HG03457 (cell line): ENCODE data around the gene CHORDC1.
A peak's percentile ranks its signal among the peaks of the same experiment; 100 is the strongest.
"Not testable (repeated sequence)": the region's sequence is repeated elsewhere in the genome, so short reads cannot be mapped to it uniquely, and the experiment has no call there.

Source experiments
- ATAC-seq: cut with Tn5 transposase; IDR thresholded peaks from one replicate; pipeline ENCODE4 v1.9.1; 2021; ENCODE audit warnings: moderate number of reproducible peaks; ENCODE audit not compliant: unreplicated experiment

Gene CHORDC1

DNA sequence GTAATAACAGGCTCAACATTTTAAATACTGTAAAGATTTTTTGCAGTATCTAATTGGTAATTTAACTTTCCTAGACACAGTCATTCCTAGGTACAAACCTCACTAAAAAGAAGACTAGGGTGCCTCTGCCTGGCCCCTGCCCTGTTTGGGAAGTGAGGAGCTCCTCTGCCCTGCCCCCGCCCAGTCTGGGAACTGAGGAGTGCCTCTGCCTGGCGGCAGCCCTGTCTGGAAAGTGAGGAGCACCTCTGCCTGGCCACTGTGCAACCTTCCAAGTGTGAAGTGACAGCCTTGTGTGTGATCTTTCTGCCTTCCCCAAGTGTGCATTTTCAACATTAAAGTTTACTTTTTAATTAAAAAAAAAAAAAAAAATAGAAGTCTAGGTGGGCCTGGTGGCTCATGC, 4.2 kb downstream of the CHORDC1 start:
- no peak for ATAC-seq

GRCh38 chr11:90216611-90217010, 6.2 kb downstream of the CHORDC1 start:
- ATAC-seq, result no peak

DNA sequence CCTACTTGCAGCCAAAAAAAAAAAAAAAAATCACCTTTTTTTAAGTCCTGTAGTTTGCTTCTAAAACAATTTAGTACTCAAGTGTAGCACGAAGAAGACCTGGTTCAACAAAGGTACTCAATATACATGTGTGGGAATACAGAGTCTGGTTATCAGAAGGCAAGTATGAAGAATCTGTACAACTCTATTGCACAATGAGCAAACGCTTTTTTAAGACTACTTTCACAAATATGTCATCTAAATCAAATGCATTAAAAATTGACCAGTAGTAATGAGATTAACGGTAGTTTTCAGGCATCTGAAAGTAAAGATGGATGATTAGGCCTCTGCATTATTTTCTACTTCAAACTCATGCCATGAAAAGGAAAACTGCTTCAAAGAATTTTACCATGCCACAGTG, 9.5 kb downstream of the CHORDC1 start:
- no peak for ATAC-seq

GRCh38 chr11:90208857-90209256, 14.0 kb downstream of the CHORDC1 start:
- no peak for ATAC-seq

- not testable (repeated sequence) for ATAC-seq
Measured at GRCh38 chr11:90207992-90208391, 14.9 kb downstream of the CHORDC1 start.

DNA sequence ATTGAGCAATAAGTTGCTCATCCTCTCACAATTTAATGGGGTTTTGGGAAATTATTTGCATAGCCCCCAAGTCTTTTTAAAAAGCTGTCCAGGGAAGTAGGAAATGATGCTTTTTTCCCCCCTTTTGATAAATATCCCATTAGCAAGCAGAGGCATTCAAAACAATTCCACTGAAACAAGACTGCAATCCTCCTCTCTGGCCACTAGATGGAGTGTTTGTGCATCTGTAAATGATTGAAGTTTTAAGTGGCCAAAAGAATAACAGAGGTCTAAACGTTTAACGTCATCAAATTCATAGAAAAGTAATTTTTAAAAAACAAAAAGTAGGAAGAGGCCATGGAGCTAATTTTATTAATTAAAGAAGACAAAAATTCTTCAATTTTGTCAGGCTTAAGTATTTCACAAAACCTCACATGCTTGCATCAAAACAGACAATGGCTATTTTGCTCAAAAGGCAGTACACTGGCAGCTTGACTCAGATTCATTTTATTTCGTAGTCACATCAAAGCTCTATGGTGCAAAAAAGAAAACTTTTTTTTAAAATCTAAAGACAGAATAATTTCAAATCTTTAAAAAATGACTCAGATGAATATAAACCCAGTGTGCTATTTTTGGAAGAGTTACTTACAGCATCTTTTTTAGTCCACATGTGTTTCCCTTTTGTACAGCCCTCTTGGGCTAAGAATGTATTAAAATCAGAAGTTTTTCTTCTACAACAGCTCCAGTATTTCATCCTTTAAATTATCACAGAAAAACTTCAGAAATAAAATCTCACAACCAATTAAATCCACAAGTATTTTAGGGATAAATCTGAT, 17.8 kb downstream of the CHORDC1 start:
- peak; percentile 60 for ATAC-seq

DNA sequence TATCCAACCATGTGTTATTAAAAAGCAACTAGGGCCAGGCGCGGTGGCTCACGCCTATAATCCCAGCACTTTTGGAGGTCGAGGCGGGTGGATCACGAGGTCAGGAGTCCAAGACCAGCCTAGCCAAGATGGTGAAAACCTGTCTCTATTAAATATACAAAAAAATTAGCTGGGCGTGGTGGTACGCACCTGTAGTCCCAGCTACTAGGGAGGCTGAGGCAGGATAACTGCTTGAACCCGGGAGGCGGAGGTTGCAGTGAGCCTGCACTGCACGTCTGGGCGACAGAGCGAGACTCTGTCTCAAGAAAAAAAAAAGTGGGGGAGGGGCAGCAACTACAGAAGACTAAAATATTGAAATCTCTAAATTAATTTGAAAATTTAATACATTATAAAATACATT, 18.4 kb downstream of the CHORDC1 start:
- no peak for ATAC-seq

DNA sequence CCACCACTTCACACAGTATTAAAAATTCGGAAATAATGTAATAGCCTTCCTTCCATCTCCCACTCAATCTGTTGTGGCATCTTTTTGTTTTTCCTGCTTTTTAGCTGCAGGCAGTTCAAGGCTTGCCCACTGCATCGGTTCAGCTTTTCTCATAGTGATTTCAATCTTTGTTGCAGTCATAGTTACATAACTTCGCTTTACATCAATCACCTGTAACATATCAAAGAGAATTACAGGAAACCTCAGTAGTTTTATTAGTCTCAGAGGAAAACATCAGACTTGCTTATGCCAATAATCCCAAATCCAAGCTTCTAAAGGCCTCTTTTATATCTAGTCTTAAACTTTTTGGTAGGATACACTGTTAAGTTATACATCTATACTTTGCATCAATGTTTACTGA, 20.5 kb downstream of the CHORDC1 start:
- no peak for ATAC-seq

DNA sequence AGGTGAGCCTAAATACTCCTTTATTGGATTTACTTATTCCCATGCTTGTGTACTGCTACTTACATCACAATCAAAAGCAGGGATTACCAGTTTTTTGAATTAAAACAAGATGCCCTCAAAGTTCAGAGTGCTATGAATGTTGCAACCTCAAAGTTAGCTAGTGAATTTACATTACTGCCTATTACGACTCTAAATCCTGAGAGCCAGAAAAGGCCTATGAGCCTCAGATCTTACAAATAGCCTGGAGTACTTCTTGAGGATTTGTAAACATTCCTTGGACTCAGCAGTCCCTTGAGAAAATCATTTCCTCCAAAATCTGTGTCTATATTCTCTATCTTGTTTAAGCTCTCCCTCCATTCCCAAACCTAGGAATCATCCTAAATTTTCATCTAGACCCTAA, 25.5 kb downstream of the CHORDC1 start:
- ATAC-seq, result no peak

GRCh38 chr11:90192869-90193582, 29.8 kb downstream of the CHORDC1 start:
- ATAC-seq, result no peak

- ATAC-seq, result no peak
Measured at GRCh38 chr11:90189011-90189410, 33.8 kb downstream of the CHORDC1 start.

- no peak for ATAC-seq
Measured at GRCh38 chr11:90187839-90188238, 35.0 kb downstream of the CHORDC1 start.

GRCh38 chr11:90179923-90180322, 42.9 kb downstream of the CHORDC1 start:
- no peak for ATAC-seq

DNA sequence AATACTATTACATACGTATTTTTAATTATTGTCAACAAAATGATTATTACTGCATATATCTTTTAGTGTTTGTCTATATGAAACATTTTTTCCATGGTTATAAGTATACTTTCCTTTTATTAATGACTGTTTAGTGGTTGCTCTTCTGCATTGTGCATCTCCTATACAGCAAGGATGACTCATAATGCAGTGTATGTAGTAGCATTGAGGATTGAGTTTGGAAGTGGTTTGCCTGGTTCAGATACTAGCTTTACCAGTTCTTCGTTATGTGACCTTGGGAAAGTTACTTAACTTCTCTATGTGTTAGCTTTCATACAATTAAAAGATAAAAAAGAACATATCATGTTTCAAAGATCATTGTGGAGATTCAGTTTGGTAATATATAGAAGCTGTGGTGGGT, 44.1 kb downstream of the CHORDC1 start:
- no peak for ATAC-seq

DNA sequence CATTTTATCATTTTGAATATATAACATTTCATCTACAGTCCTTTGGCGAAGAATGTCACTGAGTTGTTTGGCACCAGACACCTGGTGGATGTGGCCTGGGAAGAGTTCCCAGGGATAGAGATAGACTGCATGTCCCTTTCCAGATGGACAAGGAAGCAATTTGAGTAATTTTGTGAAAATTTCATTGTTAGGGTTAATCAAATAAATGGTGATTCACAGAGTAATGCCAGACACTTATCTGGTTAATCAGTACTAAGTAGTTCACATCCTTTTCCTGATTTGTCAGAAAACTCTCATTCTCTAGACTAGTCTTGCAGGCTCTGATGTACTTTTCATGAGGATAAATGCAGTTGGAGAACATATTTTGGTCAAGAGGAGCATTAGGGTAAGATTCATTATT, 46.8 kb downstream of the CHORDC1 start:
- ATAC-seq, result no peak

DNA sequence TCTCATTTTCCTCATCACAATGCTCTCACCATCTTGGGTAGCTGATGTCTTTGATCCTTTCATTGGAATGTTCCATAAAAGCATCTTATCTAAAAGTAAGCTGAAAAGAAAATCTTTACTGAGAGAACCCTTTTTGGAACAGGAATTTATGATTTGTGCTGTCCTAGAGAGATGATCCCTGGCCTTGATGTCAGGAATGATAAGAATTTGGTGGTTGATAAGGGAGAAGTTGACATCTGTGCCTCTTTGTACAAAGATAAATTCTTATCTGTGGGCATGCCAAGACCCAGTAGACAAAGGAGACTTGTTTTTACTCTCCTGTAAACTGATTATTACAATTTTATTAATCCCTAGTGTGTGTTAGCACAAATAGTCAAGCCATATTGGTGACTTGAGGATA, 51.5 kb downstream of the CHORDC1 start:
- no peak for ATAC-seq

DNA sequence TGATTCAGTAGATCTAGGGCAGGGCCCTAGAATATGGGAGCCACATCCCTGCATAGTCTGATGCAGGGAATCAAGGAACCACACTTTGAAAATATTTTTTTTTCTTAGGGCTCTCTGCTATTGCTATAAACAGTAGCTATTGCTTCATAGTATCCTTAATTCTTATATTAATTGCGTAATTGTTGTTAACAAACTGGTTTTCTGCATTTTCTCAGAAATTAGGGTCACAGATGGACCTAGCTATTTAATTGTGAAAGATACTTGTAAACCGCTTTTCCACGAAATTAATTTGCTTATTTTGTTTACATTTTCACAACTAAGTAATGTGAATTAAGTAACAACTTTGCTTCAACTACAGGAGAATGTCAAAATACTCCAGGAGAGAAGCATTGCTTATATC, 54.3 kb downstream of the CHORDC1 start:
- no peak for ATAC-seq

DNA sequence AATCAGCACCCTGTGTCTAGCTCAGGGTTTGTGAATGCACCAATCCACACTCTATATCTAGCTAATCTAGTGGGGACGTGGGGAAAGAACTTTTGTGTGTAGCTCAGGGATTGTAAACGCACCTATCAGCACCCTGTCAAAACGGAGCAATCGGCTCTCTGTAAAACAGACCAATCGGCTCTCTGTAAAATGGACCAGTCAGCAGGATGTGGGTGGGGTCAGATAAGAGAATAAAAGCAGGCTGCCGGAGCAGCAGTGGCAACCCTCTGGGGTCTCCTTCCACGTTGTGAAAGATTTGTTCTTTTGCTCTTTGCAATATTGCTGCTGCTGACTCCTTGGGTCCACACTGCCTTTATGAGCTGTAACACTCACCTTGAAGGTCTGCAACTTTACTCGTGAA, 55.1 kb downstream of the CHORDC1 start:
- not testable (repeated sequence) for ATAC-seq

DNA sequence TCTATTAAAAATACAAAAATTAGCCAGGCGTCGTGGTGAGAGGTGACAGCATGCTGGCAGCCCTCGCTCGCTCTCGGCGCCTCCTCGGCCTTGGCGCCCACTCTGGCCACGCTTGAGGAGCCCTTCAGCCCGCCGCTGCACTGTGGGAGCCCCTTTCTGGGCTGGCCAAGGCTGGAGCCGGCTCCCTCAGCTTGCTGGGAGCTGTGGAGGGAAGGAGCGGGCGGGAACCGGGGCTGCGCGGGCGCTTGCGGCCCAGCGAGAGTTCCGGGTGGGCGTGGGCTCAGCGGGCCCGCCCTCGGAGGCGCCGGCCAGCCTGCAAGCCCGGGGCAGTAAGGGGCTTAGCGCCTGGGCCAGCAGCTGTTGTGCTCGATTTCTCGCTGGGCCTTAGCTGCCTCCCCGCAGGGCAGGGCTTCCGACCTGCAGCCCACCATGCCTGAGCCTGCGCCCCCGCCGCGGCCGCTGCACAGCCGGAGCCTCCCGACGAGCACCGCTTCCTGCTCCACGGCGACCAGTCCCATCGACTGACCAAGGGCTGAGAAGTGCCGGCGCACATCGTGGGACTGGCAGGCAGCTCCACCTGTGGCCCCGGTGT, 55.8 kb downstream of the CHORDC1 start:
- ATAC-seq, result not testable (repeated sequence)
